HG03097 (cell line): ENCODE data around the gene KCNA10.

Source experiments
- ATAC-seq: cut with Tn5 transposase; IDR thresholded peaks from one replicate; pipeline ENCODE4 v1.9.1; 2021; ENCODE audit not compliant: unreplicated experiment, low FRiP score

Gene KCNA10

DNA sequence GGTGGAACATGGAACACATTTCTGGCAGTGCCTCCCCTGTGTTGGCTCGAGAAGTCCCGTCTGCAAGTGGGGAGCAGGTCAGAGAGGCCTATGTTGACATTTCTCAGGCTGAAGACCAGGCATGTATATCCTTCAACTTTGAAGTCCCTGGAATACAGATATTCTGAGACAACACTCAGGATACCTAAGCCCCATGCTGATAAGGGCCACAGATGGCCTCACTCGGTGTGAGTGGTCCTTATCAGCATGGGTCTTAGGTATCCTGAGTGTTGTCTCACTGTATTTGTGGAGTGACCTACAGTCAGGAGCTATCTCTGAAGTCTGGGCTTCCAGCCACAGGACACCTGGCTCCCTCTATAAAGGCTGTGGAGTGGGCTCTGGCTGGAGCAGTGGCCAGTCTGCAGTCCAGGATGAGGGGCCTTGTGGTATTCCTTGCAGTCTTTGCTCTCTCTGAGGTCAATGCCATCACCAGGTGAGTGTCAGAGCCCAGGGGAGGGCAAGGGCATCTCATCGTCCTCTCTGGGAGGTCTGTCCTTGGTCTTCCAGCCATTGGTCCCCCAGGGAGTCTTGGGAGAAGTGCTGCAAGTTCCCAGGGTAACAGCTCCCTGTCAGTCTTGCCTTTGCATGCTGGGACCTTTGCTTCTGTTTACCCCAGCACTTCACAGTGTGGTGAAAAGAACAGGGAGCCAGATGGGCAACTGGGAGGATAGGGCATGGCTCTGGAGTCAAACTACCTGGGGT lies 38.4 kb downstream of the KCNA10 start:
- no peak for ATAC-seq

DNA sequence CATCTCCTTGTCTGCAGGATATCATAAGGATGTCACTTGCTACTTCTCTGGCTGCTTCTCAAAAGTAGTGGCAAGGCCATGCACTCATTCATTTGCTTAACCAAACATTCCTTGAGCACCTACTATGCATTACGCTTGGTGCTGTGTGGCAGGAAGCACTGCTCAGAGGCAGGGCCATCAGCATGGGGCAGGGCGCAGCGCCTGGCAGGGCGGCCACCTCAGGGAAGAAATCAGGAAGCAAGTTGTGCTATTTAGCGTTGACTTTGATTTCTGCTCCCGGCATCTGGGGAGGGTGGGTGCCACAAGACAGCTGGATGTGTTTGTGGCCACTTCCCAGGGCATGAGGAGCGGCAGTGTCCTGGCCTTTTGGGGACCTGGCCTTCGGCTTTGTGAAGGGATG lies 40.1 kb downstream of the KCNA10 start:
- no peak for ATAC-seq

DNA sequence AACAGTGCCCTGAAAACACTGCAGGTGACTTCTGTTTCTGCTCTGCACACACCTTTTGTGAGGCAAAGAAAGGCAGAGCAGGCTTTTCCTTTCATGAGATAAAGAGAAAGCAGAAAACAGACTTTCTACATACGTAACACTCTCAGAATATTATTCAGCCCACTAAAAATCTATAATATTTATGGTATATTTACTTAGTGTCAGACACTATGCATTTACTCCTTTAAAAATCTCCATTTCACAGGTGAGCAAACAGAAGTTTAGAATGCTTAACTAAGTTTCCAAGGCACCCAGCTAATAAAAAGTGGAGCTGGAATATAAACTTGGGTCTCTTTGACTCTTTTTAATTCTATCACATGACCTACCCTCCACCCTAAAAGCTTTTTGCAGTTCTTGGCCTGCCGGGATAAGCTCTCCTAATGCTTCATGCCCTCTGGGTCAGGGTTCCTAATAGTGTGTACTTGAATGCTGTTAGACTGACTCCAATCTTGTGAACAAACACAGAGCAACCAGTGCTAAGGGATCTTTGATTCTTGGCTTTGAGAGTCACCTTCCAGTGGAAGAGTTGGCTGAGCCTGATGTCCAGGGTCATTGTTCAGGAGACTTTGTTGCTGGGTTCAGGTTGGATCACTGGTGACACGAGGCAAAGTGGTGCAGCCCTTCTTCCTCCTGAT lies 40.9 kb downstream of the KCNA10 start:
- ATAC-seq, result no peak

DNA sequence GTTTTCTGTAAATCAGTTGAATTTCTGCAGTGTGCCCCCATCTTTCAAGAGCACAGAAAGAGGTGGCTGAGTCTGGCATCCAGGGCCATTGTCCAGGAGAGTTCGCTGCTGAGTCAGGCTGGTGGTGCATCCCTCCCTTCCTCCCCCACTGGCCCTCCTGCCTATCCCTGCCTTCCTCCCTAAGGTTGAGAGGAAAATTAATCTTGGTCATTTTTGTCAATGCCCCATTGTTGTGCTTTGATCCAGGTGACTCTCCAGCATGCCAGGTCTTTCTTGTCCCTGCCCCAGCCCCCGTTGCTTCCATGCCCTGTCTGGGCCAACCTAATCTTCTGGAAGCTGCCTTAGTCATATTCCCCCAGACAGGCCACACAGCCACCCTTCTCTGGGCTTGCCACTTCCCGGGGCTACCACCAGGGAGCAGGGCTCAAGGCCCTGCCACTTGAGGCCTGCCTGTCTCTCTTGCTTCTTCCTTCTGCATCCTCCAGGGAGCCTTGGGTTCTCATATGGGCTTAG lies 41.5 kb downstream of the KCNA10 start:
- no peak for ATAC-seq

DNA sequence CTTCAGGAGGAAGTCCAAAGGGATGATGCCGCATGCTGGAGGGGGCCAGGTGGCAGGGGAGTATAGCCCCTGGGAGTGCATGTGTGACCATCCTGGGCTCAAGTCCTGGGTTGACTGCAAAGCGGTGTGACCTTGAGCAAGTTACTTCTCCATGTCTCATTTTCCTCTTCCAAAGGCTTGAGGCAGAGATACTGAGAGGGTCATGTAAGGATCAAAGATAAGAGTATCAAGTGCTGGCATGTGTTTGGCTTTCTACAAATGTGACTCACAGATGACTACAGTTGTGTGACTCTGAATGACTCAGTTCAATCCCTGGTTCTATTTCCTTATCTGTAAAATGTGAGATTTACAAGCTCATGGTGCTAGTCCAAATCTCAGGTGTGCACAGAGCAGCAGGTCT lies 41.9 kb downstream of the KCNA10 start:
- ATAC-seq, result no peak

DNA sequence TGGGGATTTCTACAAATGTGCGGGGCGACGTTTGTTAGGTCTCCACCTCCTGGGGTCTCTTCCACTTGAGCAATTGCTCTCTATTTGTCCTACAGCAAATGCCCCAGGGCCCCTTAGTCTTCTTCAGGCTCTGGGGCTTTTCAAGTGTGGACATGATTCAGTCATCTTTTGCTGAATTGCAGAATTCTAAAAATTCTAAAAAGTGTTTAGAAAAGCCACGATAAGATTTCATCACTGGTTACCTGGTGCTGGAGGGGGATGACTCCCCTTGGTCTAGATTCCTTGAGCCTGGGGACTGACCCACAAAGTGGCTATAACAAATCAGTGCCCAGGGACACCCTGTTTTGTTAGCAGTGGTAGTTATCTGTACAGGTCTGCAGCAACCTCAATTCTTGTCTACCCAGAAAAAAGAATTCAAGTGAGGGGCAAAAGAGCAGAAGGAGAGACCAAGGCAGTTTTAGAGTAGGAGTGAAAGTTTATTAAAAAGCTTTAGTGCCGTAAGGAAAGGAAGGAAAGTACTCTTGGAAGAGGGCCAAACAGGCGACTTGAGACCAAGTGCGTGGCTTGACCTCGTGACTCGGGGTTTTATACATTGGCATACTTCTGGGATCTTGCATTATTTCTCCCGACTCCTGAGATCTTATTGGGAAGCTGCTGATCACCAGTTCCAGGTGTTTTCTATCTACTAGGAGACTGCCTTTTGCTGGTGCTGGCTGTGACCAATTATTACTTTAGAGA lies 42.8 kb downstream of the KCNA10 start:
- ATAC-seq, result no peak

DNA sequence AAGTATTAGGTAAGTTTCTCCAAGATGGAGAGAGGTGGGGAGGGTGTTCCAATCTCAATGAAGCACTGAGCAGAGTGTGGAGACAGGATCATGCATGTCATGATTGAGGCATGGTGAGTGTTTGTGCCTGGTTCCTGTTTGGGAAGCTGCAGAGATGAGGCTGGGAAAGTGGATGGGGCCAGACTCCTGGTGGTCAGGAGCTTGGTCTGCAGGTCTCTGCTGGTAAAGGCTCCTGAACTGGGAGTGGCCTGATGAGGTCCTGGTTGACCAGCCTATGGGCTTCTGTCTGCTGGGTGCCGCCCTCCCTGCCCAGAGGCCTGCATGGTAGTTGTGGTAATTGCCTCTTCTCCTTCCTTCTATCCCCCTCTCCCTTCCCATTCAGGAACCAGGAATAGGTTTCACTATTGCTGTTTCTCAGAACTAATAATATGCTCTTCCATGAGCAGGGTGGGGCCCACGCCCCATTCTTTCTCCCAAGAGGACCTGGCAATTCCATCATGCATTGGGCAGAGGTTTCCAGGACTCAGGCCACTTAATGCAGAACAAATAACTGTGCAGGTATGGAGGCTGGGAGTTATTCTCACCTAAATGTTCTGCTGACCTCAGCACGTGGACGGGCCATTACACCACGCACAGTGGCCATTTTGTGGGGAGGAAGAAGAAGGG lies 43.5 kb downstream of the KCNA10 start:
- ATAC-seq, result no peak

DNA sequence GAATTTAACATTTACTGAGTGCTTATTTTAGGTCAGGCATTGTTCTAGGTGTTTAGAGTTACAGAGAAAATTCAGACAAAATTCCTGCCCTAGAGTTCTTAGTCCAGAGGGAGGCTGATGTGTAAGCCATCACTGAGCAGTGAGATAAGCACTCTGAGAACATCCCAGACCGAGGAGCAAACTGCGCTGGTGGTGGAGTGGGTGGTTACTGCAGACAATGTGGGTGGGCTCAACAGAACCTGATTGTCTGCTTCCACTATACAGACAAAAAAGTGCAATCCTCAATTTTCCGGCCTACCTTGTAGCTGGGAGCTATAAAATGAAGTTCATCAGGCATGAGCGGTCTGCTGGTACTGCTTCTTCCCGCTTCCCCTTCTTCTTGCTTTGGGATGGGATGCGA lies 44.5 kb downstream of the KCNA10 start:
- ATAC-seq, result no peak

DNA sequence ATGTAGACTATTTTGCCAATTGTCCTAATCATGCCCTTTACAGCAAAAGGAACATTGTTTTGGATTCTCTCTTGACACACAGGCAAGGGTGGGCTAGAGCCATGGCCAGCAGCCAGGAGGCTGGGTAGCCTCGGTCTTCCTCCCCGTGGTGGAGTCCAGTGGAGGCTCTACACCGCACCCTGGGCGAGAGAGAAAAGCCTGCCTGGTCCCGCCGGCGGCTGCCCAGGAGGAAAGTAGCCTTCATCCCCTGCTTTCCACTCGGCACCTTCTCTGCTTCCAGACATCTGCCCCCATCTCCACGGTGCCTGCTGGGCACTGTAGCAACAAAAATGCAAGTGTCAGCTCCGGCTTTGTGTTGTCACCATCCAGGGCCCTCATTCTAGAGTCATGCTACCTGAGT lies 46.4 kb downstream of the KCNA10 start:
- ATAC-seq, result no peak

DNA sequence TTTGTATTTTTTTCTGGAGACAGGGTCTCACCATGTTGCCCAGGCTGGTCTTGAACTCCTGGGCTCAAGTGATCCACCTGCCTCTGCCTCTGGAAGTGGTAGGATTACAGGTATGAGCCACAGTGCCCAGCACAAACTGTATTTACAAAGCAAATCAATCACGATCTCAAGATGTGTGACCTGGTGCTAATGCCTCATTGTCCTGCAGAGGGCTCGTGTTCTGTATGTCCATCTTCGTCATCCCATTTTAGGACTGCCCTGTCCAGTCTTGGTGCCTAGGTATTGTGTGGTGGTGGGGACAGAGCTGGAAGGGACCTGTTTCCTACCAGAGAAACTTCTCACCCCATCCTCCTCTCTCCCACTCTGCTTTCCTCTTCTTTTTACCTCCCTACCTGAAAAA lies 47.8 kb downstream of the KCNA10 start:
- ATAC-seq, result no peak
